ENCODE results near the gene NFKB2. TPM values are rescaled to one million over a fixed set of nuclear protein-coding genes. Genes with fewer than 3 reads are reported as not detected.
A peak's percentile ranks its signal among the peaks of the same experiment; 100 is the strongest.

The NFKB2 gene
- total RNA-seq, 1 donor from 2014 or later = 15.3 TPM

DNA sequence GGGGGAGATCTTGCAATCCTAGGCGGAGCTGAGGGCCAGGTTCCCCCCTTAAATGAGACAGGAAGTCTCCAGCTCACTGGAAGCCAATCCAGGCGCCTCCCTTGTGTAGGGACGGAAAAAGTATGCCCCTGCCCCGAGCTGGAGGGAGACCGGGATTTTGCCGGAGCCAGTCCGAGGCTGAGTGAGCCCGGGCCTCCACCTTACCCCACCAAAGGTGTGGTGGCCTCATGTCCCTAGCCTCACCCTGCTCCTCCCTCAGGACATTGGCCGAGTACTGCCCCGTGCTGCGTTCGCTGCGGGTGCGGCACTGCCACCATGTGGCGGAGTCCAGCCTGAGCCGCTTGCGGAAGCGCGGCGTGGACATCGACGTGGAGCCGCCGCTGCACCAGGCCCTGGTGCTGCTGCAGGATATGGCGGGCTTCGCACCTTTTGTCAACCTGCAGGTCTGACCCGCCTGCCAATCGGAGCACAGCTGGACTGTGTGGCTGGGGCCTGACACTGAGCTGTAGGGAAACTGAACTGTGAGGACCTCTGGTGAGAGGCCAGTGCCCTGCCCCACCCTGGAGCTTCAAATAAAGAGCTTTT is 27.1 kb downstream of the NFKB2 start:
- DNase-seq (ENCODE audit: low read depth in 2 of 2) = peak; percentile 57 to 79

DNA sequence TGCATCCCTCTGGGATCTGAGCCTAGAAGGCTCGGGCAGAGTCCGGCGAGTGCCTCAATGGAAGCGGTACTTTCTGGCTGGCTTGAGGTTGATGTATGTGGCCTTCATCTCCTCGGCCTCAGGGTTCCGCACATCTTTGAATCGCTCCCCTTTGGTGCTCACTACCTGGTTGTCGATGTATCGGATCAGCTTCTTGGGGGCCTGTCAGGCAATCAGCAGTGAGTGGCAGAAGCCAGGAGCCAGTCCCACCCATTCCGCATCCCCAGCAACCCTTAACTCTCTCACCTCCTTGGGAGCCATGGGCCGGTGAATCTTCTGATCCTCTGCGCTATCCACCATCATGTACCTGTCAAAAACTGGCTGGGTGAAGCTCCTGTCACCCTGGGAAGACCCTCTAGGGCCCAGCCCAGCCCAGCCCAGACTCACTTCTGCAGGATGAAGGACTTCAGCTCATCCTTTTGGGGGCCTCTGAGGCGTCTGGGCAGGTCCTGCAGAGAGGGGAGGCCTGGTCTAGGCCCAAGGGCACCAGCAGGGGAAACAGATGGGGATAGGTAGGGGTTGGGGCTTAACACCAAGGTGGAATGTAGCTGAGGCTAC is 28.0 kb downstream of the NFKB2 start:
- DNase-seq (ENCODE audit: low read depth in 2 of 2) = no peak

- DNase-seq (ENCODE audit: low read depth in 2 of 2) = no peak
Observed at GRCh38 chr10:102424145-102424544, 28.6 kb downstream of the NFKB2 start.

DNA sequence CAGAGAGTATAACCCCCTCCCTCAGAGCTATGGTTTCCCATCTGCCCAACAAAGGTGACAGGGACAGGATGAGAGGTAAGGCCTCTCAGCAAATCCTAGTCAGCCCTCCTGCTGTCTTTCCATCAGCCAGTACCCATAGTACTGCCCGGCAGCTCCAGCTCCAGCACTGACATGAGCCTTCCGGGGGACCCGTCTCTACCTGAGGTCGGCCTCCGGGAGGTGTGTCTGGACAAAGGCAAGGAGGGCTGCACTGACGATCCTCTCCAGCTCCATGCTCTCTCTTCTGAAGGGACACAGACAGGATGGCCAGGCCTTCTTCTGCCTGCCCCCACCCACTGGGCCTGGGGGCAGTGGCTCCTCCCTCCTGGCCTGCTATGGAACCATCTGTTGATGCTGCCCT is 29.4 kb downstream of the NFKB2 start:
- DNase-seq (ENCODE audit: low read depth in 2 of 2) = no peak

DNA sequence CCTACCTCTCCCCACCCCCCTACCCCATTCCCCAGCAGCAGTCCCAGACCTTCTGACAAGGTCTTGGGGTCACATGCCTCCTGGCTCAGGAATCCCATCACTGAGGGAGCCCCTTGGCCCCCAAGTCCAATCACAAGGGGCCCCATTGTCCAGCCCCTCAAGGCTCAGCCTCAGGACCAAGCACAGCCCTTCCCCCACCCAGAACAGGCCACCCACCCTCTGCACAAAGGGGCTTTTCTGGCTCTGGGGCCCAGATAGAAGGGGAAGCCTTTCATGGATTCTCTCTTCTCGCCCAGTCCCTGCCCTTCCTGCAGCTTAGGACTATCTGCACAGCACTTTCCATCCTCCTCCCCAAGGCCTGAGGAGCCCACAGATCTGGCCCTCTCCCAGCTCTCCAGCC is 29.9 kb downstream of the NFKB2 start:
- DNase-seq (ENCODE audit: low read depth in 2 of 2) = no peak

DNA sequence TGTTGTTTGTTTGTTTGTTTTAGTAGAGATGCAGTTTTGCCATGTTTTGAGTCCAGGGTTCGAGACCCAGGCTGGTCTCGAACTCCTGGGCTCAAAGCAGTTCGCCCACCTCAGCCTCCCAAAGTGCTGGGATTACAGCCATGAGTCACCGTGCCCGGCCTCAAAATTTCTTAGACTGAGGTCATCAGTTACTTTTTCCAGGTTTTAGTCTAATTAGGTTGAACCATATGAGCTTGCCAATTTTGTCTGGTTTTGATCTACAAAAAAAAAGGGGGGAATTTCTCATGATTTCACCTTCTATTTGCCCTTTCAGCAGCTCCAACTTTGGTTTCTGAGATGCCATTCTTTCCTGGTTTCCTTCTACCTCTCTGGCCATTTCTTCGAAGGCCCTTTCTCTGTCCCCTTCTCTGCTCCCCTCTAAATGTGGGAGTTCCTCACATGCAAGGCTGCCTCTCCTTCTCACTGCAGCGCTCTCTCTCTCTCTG is 31.3 kb downstream of the NFKB2 start:
- no peak for DNase-seq (ENCODE audit: low read depth in 2 of 2)

GRCh38 chr10:102429468-102429867 is 34.0 kb downstream of the NFKB2 start:
- DNase-seq (ENCODE audit: low read depth in 2 of 2) = no peak

DNA sequence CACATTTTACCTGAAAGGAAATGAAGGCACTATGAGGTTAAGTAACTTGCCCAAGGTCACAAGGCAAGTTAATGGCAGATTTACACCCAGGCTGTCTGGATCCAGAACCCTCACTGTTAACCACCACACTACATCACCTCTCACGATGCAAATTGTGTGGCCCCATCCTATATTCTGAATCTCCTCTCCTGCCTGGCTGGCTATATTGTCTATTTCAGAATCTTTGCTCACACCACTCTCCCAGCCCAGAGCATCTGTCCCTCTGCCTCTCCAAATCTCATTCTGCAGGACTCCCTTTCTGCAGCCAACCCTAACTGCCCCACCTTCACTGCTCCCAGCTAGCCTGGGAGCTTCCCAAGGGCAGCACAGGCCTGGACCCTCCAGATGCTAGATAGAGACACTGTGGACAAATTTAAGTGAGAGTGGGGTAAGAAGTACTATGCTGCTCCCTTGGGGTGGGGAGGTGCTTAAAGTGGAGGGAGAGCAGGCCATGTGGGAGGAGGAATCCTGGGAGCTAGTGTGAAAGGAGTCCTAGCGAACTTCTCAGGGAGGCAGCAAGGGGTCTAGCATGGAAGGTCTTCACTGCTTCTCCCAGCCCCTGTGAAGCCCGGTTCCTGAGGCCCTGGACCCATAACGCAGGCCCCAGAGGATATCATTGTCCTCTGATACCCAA is 36.1 kb downstream of the NFKB2 start:
- DNase-seq (ENCODE audit: low read depth in 2 of 2) = no peak

GRCh38 chr10:102432162-102432950 is 36.9 kb downstream of the NFKB2 start, which contains the start of gene CUEDC2:
CUEDC2 (minus strand) TSS chr10:102432574; CDS start chr10:102425188, 7,386 bp downstream.
- peak; percentile 78 to 94 for DNase-seq (ENCODE audit: low read depth in 2 of 2)

DNA sequence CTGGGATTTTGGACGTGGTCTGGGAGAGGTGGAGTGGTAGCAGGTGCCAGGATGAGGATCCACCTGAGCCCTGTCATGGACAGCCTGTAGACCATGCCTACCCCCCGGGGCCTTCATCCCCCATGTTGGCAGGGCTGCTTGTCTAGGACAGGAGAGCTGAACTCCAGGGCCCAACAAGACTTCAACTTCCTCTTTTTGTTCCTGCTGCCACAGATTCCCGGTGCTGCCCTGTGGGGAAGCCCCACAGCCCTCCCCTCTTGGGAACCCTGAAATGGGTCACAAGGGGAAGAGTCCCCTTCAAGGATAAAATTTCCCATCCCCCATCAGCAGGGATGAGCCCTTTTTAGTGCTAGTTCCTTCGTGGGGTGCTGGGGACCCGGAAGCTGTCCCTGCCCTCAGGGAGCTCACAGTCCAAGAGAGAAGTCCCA is 38.1 kb downstream of the NFKB2 start:
- DNase-seq (ENCODE audit: low read depth in 2 of 2) = no peak

DNA sequence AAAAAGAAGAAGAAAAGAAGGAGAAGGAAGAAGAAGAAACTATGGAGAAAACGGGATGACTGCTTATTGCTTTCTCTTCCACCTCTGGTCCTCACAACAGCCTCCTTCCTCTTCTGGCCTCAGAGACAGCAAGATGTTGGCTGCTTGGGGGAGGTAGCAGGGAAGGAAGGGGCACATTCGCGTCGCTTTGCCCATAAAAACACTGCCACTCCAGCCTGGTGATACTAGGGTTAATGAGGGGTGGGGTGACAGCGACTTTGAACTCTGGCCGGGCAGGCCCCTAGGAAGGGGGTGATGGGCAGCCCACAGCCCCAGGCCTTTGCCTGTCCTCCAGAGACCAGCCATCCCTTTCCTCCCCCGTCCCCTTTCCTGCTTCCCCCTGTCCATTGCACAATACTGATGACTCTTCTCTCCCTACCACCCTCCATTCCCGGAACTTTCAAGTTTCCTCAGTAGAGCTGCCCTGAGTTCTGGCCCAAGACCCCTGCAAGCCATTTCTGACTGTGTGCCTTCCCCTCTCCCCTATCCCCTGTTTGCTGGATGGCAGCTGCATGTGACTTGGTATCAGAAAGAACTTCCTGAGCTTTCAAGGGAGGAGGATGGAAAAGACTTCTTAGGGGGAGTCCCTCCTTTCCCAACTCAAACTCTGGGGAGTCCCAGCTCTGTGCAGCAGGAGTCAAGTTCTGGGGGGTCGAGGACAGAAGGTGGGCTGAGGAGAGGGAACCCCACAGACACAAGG is 39.1 kb downstream of the NFKB2 start:
- DNase-seq (ENCODE audit: low read depth in 2 of 2) = no peak

DNA sequence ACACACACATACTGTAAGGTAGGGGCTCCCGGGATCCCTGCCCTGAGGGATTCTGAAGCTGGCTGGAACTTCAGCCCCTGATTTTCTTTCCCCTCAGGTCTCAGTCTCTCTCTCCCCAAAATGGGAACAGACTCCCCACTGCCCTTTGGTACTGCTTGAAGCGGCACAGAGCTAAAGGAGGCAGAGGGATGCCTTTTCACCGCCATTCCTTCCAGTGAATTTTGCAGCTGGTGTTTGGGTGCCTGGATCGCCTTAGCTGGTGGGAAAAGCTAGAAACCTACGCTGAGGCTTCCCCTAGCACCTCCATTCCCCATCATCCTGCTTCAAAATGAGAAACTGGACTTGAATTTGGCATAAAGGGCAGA is 39.6 kb downstream of the NFKB2 start:
- DNase-seq (ENCODE audit: low read depth in 2 of 2) = no peak

DNA sequence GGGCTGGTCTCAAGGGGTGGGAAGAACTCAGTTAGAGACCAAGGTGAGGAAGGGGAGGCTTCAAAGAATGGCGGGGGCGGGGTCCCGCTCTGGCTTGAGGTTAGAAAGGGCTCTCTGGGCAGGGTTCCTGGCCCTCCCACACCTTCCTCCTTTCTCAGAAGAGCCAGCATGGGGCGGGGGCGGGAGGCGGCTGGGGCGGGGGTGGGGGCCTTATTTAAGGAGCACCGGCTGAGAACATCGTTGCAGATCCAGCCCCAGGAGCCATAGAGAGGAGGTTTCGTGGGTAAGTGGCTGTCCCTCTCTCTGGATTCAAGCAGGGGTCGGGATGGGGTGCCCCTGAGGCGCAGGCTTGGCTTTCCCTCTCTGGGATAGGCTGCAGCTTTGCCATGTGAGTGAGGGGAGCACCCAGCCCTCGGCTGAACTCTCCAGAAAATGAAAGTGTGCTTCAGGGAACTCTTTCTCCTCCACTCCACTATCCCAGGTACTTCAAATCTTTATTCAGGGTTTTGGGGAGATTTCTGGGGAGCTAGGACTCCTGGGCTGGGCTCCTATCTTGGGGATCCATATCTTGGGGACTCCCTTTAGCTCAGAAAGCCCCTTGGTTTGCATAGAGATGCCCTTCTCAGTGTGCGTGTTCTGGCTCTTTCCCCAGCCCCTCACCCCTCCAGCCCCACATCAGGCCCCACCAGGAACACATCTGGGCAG is 40.2 kb downstream of the NFKB2 start:
- no peak for DNase-seq (ENCODE audit: low read depth in 2 of 2)

GRCh38 chr10:102436312-102436711 is 40.8 kb downstream of the NFKB2 start:
- no peak for DNase-seq (ENCODE audit: low read depth in 2 of 2)

DNA sequence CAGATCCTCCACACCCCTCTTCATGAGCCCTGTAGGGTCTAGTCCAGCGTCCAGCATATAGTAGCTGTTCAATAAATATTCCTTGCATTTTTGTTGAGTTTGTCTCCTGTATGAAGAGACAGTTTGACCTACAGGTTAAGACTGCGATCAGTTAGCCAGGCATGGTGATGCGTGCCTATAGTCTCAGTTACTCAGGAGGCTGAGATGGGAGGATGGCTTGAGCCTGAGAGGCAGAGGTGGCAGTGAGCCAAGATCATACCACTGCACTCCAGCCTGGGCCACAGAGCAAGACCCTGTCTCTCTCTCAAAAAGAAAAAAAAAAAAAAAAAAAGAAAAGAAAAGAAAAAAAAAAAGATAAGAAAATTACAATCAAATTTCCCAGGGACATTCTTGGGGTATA is 42.0 kb downstream of the NFKB2 start:
- DNase-seq (ENCODE audit: low read depth in 2 of 2) = no peak

DNA sequence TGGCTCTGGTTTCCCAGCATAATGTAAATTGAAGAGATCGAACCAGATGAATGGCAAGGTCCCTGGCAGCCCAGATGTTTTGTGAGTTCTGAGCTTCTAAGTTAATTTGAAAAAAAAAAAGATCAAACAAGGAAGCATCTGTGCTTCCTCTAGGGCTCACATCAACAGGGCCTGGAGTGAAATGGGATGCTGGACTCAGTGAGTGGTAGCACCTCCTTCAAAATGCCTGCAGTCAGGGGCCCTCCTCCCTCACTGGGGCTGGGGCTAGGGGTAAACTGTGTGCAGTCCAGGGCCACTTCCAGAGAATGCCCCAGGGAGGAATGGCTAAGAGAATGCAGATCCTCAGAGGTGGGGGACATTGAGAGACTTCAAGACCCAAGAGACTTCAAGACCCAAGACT is 42.9 kb downstream of the NFKB2 start:
- no peak for DNase-seq (ENCODE audit: low read depth in 2 of 2)

- no peak for DNase-seq (ENCODE audit: low read depth in 2 of 2)
Observed at GRCh38 chr10:102444851-102445250, 49.3 kb downstream of the NFKB2 start.

DNA sequence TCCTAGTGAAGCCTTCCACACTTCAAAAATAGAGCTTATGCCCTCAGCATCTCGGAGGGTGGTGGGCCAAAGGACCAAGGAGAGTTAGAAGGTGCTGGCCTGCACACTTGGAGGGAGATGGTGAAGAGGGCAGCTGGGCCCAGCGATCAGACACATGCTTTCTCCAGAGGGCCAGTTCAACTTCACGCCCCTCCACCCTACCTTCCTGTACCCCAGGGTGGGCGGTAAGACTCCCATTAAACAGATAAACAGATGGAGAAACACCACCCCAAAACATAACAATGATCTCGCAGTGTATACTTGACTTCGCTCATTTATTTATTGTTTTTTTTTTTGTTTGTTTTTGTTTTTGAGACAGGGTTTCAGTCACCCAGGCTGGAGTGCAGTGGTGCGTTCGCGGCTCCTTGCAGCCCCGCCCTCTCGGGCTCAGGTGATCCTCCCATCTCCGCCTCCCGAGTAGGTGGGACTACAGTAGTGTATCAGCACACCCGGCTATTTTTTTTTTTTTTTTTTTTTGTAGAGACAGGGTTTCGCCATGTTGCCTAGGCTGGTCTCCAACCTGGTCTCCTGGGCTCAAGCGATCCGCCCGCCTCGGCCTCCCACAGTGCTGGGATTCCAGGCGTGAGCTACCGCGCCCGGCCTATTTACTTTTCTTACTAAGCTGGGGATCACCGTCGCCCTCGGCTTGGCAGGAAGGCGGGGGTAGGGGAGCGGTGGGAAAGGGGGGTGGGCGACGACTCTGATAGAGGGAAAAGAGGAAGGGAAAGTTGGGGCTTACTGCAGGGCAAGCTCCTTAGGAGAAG is 54.0 kb downstream of the NFKB2 start:
- DNase-seq (ENCODE audit: low read depth in 2 of 2) = peak in 1 of 2 donors; percentile 58

- DNase-seq (ENCODE audit: low read depth in 2 of 2) = no peak
Observed at GRCh38 chr10:102450124-102450373, 54.5 kb downstream of the NFKB2 start.

All from dermis microvascular lymphatic vessel endothelial cell (primary cell).